H9 (cell line): ENCODE measurements around the gene NEURL1. TPM values are rescaled to one million over a fixed set of nuclear protein-coding genes. Genes with fewer than 3 reads are reported as not detected.

ENCODE experiments used
- DNase-seq: peaks from one replicate; pipeline ENCODE4 v3.0.0-alpha.2; 2017
- H2AFZ ChIP-seq: one replicate; pipeline ENCODE4 v1.6.1; 2013; ENCODE audit warnings: mild to moderate bottlenecking, low read length, control low read depth, moderate library complexity
- H2AK5ac ChIP-seq: 2 replicates; pipeline ENCODE4 v1.6.1; 2013; ENCODE audit warnings: low read length, control low read depth, mixed read lengths; ENCODE audit not compliant: insufficient read length
- H2BK120ac ChIP-seq: one replicate; pipeline ENCODE4 v1.6.1; 2013; ENCODE audit warnings: low read depth, mild to moderate bottlenecking, low read length, control low read depth, inconsistent platforms; ENCODE audit not compliant: poor library complexity, severe bottlenecking
- H2BK12ac ChIP-seq: 2 replicates; pipeline ENCODE4 v1.6.1; 2013; ENCODE audit warnings: low read length, control low read depth, mixed read lengths, low read depth; ENCODE audit not compliant: insufficient read length
- H2BK15ac ChIP-seq: 2 replicates; pipeline ENCODE4 v1.6.1; 2013; ENCODE audit warnings: low read depth, low read length, control low read depth
- H2BK20ac ChIP-seq: one replicate; pipeline ENCODE4 v1.6.1; 2013; ENCODE audit warnings: low read depth, mild to moderate bottlenecking, low read length, control low read depth, inconsistent platforms; ENCODE audit not compliant: poor library complexity, severe bottlenecking
- H2BK5ac ChIP-seq: 2 replicates; pipeline ENCODE4 v1.6.1; 2013; ENCODE audit warnings: low read length, control low read depth, mixed read lengths; ENCODE audit not compliant: insufficient read length
- H3K14ac ChIP-seq: 2 replicates; pipeline ENCODE4 v1.6.1; 2013; ENCODE audit warnings: low read length, control low read depth; ENCODE audit not compliant: insufficient read depth
- H3K18ac ChIP-seq: 2 replicates; pipeline ENCODE4 v1.6.1; 2013; ENCODE audit warnings: low read depth, mild to moderate bottlenecking, mixed read lengths, low read length, control low read depth; ENCODE audit not compliant: insufficient read length
- H3K23ac ChIP-seq: 2 replicates; pipeline ENCODE4 v1.6.1; 2013; ENCODE audit warnings: low read length, control low read depth, mixed read lengths, low read depth; ENCODE audit not compliant: insufficient read length
- H3K23me2 ChIP-seq: 2 replicates; pipeline ENCODE4 v1.6.1; 2013; ENCODE audit warnings: low read depth, mild to moderate bottlenecking, mixed read lengths, low read length, control low read depth; ENCODE audit not compliant: insufficient read length, poor library complexity, severe bottlenecking
- H3K27ac ChIP-seq: 2 replicates; pipeline ENCODE4 v1.5.1; 2013; ENCODE audit warnings: low read length, control low read depth, mixed read lengths, low read depth; ENCODE audit not compliant: insufficient read length
- H3K27me3 ChIP-seq: 2 replicates; pipeline ENCODE4 v1.6.1; 2013; ENCODE audit warnings: low read length, control low read depth, inconsistent platforms; ENCODE audit not compliant: insufficient read depth
- H3K4ac ChIP-seq: 2 replicates; pipeline ENCODE4 v1.6.1; 2013; ENCODE audit warnings: low read depth, mild to moderate bottlenecking, control low read depth, inconsistent platforms, low read length, moderate library complexity
- H3K4me1 ChIP-seq: 2 replicates; pipeline ENCODE4 v1.6.1; 2013; ENCODE audit warnings: low read length, control low read depth, inconsistent platforms; ENCODE audit not compliant: insufficient read depth
- H3K4me2 ChIP-seq: 2 replicates; pipeline ENCODE4 v1.6.1; 2013; ENCODE audit warnings: low read length, control low read depth, mixed read lengths; ENCODE audit not compliant: insufficient read length, insufficient read depth
- H3K56ac ChIP-seq: 2 replicates; pipeline ENCODE4 v1.6.1; 2013; ENCODE audit warnings: low read depth, mild to moderate bottlenecking, mixed read lengths, low read length, control low read depth; ENCODE audit not compliant: insufficient read length
- H3K79me1 ChIP-seq: 2 replicates; pipeline ENCODE4 v1.6.1; 2013; ENCODE audit warnings: low read depth, mild to moderate bottlenecking, moderate library complexity, low read length, control low read depth, inconsistent platforms; ENCODE audit not compliant: insufficient read depth, poor library complexity, severe bottlenecking
- H3K79me2 ChIP-seq: 2 replicates; pipeline ENCODE4 v1.6.1; 2013; ENCODE audit warnings: low read length, control low read depth, inconsistent platforms; ENCODE audit not compliant: insufficient read depth
- H3K9ac ChIP-seq: 2 replicates; pipeline ENCODE4 v1.6.1; 2013; ENCODE audit warnings: low read length, control low read depth, mixed read lengths; ENCODE audit not compliant: insufficient read length; ENCODE audit errors: extremely low read depth
- H3K9me3 ChIP-seq: one replicate; pipeline ENCODE4 v1.6.1; 2013; ENCODE audit warnings: low read depth, low read length, inconsistent platforms; ENCODE audit not compliant: control insufficient read depth
- H3T11ph ChIP-seq: one replicate; pipeline ENCODE4 v1.6.1; 2013; ENCODE audit warnings: mild to moderate bottlenecking, low read length, control low read depth, inconsistent platforms
- H4K20me1 ChIP-seq: one replicate; pipeline ENCODE4 v1.6.1; 2013; ENCODE audit not compliant: control insufficient read depth, insufficient read length, insufficient read depth
- H4K5ac ChIP-seq: 2 replicates; pipeline ENCODE4 v1.6.1; 2013; ENCODE audit warnings: low read depth, mild to moderate bottlenecking, mixed read lengths, low read length, control low read depth; ENCODE audit not compliant: insufficient read length
- H4K8ac ChIP-seq: replicated peaks from 2 replicates; pipeline ENCODE4 v1.6.1; 2013; ENCODE audit warnings: low read length, control low read depth, mixed read lengths, low read depth; ENCODE audit not compliant: insufficient read length
- H4K91ac ChIP-seq: 2 replicates; pipeline ENCODE4 v1.6.1; 2013; ENCODE audit warnings: low read depth, mild to moderate bottlenecking, moderate library complexity, mixed read lengths, low read length, control low read depth; ENCODE audit not compliant: insufficient read length
- H3K27ac Mint-ChIP-seq, 3 experiments: 2 replicates in 2 of 3; 3 replicates in 1 of 3; pipeline ENCODE4 v1.8.0; 2020 to 2021; ENCODE audit warnings: mixed read lengths in 3 of 3, mild to moderate bottlenecking in 1 of 3, moderate library complexity in 1 of 3
- H3K27me3 Mint-ChIP-seq: 2 replicates; pipeline ENCODE4 v1.8.0; 2021; ENCODE audit warnings: low read depth, mild to moderate bottlenecking, moderate library complexity, mixed read lengths
- H3K36me3 Mint-ChIP-seq, 3 experiments: 2 replicates in 2 of 3; 3 replicates in 1 of 3; pipeline ENCODE4 v1.8.0; 2020 to 2021; ENCODE audit warnings: low read depth in 3 of 3, mixed read lengths in 3 of 3; ENCODE audit not compliant: insufficient read depth in 1 of 3
- H3K4me1 Mint-ChIP-seq, 2 experiments: 2 replicates each; pipeline ENCODE4 v1.8.0; 2020; ENCODE audit warnings: mixed read lengths in 2 of 2
- H3K4me3 Mint-ChIP-seq, 2 experiments: 2 replicates in 1 of 2; 3 replicates in 1 of 2; pipeline ENCODE4 v1.8.0; 2020 to 2021; ENCODE audit warnings: mild to moderate bottlenecking in 2 of 2, mixed read lengths in 2 of 2, moderate library complexity in 1 of 2
- H3K9me3 Mint-ChIP-seq, 2 experiments: 2 replicates in 1 of 2; 3 replicates in 1 of 2; pipeline ENCODE4 v1.8.0; 2020; ENCODE audit warnings: mild to moderate bottlenecking in 2 of 2, mixed read lengths in 2 of 2, moderate library complexity in 1 of 2
- CTCF ChIP-seq: fragments of 200-600 bp; sonication (generic); conservative IDR thresholded peaks from 3 replicates; pipeline ENCODE4 v1.8.0; 2021; ENCODE audit warnings: antibody characterized with exemption, mild to moderate bottlenecking
- WGBS: extraction: QIAGEN DNeasy Blood & Tissue Kit; methylation state at CpG from one replicate; pipeline ENCODE4 v1.1.7; 2013; ENCODE audit warnings: missing lambda C conversion rate, low lambda C conversion rate, mixed read lengths; ENCODE audit not compliant: insufficient read length; ENCODE audit errors: extremely low coverage; 5-methylcytosine and 5-hydroxymethylcytosine counted together
- total RNA-seq: library from RNA; stranded (reverse); gene quantifications from 2 replicates; pipeline ENCODE4 v1.2.1, GENCODE V29; 2021

Gene NEURL1
- total RNA-seq, 1 experiment from 2014 or later: 1.2 TPM

GRCh38 chr10:103469201-103469600, 24.3 kb upstream of the NEURL1 start:
- H3K4ac ChIP-seq: no peak overlapping the region
- H3K36me3 Mint-ChIP-seq: no peaks in the 10 kb centered on the region
- no peaks in the 10 kb centered on the region for H4K20me1 ChIP-seq
- no peak overlapping the region for H4K91ac ChIP-seq
- no peak for TF ChIP-seq CTCF
- H3K4me1 Mint-ChIP-seq: peaks cover 14 to 15% of the 10 kb centered on the region in 2 experiments
- DNase-seq: no peak
- no peak overlapping the region for H3K18ac ChIP-seq
- no peak overlapping the region for H3K27ac ChIP-seq
- no peak overlapping the region for H4K8ac ChIP-seq
- H3K9ac ChIP-seq: no peak overlapping the region
- no peak overlapping the region for H3K56ac ChIP-seq
- H3K27me3 ChIP-seq: no peaks in the 10 kb centered on the region
- H3K79me2 ChIP-seq: no peaks in the 10 kb centered on the region
- H3K4me3 Mint-ChIP-seq: no peak overlapping the region; a peak in 1 of 5 replicates
- H2BK20ac ChIP-seq: no peak overlapping the region
- H2BK5ac ChIP-seq: no peak overlapping the region
- H3T11ph ChIP-seq: no peak overlapping the region
- H3K9me3 ChIP-seq: no peaks in the 10 kb centered on the region
- H3K4me1 ChIP-seq: no peaks in the 10 kb centered on the region; the same call in 1 of the 2 replicates
- peaks cover 4% of the 10 kb centered on the region for H3K27me3 Mint-ChIP-seq
- H2BK15ac ChIP-seq: no peak overlapping the region
- no peak overlapping the region for H3K14ac ChIP-seq
- no peak overlapping the region for H2BK120ac ChIP-seq
- H3K9me3 Mint-ChIP-seq: no peaks in the 10 kb centered on the region
- H3K4me2 ChIP-seq: no peak overlapping the region
- no peak overlapping the region for H2BK12ac ChIP-seq
- H2AK5ac ChIP-seq: no peak overlapping the region
- no CpG with 5 or more reads among the region's 5 CpGs for WGBS
- H2AFZ ChIP-seq: no peak overlapping the region
- H3K23ac ChIP-seq: no peak overlapping the region
- H4K5ac ChIP-seq: no peak overlapping the region
- H3K27ac Mint-ChIP-seq: no peak overlapping the region
- H3K79me1 ChIP-seq: no peaks in the 10 kb centered on the region
- no peaks in the 10 kb centered on the region for H3K23me2 ChIP-seq
